Hepatocyte (in vitro differentiated cells): ENCODE measurements around the gene UGT1A4.

ENCODE experiments used
- EZH2 ChIP-seq: fragments of 200-600 bp; sonication (generic); IDR thresholded peaks from 2 replicates; pipeline ENCODE4 v1.6.1; 2016; ENCODE audit warnings: antibody characterized with exemption, mild to moderate bottlenecking, borderline replicate concordance
- EZH2phosphoT487 ChIP-seq: fragments of 200-600 bp; sonication (generic); IDR thresholded peaks from one replicate; pipeline ENCODE4 v1.6.1; 2018; ENCODE audit warnings: antibody characterized with exemption, mild to moderate bottlenecking, low read depth, moderate library complexity; ENCODE audit not compliant: unreplicated experiment, severe bottlenecking
- TF ChIP-seq, protein P1 (sequence below): fragments of 200-600 bp; sonication (generic); IDR thresholded peaks from 2 replicates; pipeline ENCODE4 v1.5.1; 2016; ENCODE audit warnings: antibody characterized with exemption, mild to moderate bottlenecking; ENCODE audit not compliant: poor library complexity

DNA sequence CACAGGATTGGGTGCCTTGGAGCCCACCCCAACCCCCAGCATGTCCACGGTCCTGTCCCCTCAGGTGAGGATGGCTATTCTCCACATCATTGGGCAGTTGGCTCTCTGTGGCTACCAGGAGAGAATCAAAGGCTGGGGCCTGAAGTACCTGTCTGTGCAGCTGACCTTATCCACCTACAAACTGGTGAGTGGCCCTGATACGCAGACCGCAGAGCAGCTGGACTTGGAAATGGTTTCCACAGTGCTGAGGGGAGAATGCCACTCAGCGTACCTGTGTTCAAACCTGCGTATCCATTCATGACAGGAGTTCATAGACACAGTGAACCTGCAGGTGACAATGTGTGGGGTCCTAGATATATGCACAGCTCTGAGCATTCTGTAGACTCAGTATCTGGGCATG, 81.2 kb downstream of the UGT1A4 start:
- no peak for TF ChIP-seq EZH2
- TF ChIP-seq, protein P1, sequence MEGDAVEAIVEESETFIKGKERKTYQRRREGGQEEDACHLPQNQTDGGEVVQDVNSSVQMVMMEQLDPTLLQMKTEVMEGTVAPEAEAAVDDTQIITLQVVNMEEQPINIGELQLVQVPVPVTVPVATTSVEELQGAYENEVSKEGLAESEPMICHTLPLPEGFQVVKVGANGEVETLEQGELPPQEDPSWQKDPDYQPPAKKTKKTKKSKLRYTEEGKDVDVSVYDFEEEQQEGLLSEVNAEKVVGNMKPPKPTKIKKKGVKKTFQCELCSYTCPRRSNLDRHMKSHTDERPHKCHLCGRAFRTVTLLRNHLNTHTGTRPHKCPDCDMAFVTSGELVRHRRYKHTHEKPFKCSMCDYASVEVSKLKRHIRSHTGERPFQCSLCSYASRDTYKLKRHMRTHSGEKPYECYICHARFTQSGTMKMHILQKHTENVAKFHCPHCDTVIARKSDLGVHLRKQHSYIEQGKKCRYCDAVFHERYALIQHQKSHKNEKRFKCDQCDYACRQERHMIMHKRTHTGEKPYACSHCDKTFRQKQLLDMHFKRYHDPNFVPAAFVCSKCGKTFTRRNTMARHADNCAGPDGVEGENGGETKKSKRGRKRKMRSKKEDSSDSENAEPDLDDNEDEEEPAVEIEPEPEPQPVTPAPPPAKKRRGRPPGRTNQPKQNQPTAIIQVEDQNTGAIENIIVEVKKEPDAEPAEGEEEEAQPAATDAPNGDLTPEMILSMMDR: no peak
- no peak for TF ChIP-seq EZH2phosphoT487
